Measurements from ENCODE around the gene PPP1R8. TPM values are rescaled to one million over a fixed set of nuclear protein-coding genes. Genes with fewer than 3 reads are reported as not detected.
"Not testable (repeated sequence)": the region's sequence is repeated elsewhere in the genome, so short reads cannot be mapped to it uniquely, and the experiment has no call there.

The PPP1R8 gene
- total RNA-seq, 1 experiment from 2014 or later = 29.6 TPM

DNA sequence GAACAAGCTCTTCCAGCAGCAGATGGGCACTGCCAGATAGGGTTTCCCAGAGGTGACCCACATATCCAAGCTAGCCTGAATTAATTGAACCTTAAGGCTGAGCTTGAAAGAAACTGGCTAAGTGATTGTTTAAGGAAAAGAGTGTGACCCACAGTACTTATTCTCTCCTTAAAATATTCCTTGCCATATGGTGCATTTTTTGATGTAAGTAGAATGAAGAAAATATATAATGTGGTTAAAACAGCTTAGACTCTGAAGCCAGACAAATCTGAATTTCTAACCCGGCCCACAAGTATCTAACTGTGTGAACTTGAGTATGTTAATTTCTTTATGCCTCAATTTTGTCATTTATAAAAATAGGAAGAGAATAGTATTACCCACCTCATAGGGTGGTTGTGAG lies 4.9 kb downstream of the PPP1R8 start:
- intact Hi-C loops (cut with micrococcal nuclease; ENCODE audit: unreplicated experiment) = no loop called here
- TF ChIP-seq, protein P1, sequence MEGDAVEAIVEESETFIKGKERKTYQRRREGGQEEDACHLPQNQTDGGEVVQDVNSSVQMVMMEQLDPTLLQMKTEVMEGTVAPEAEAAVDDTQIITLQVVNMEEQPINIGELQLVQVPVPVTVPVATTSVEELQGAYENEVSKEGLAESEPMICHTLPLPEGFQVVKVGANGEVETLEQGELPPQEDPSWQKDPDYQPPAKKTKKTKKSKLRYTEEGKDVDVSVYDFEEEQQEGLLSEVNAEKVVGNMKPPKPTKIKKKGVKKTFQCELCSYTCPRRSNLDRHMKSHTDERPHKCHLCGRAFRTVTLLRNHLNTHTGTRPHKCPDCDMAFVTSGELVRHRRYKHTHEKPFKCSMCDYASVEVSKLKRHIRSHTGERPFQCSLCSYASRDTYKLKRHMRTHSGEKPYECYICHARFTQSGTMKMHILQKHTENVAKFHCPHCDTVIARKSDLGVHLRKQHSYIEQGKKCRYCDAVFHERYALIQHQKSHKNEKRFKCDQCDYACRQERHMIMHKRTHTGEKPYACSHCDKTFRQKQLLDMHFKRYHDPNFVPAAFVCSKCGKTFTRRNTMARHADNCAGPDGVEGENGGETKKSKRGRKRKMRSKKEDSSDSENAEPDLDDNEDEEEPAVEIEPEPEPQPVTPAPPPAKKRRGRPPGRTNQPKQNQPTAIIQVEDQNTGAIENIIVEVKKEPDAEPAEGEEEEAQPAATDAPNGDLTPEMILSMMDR (IDR thresholded peaks at IDR 0.05; ENCODE audit: unreplicated experiment) = no peak
- no peak for DNase-seq
- no peaks in the 10 kb centered on the region for H3K27me3 Mint-ChIP-seq (ENCODE audit: unreplicated experiment)
- no peak overlapping the region for H3K27ac Mint-ChIP-seq (ENCODE audit: unreplicated experiment)
- BruUV-seq (replicated peaks) = no TSS peak
- no peaks in the 10 kb centered on the region for H3K9me3 Mint-ChIP-seq (ENCODE audit: low read depth, unreplicated experiment)
- no peaks in the 10 kb centered on the region for H3K4me1 Mint-ChIP-seq (ENCODE audit: low read depth, unreplicated experiment)
- no peak overlapping the region for H3K4me3 Mint-ChIP-seq (ENCODE audit: low read depth, unreplicated experiment)
- CTCF ChIA-PET = interaction anchor here (0.6 kb wide), 1 partner anchor 9 kb away, joined by 4 read pairs; no protein-coding TSS in a partner anchor
- peaks cover 25% of the 10 kb centered on the region for H3K36me3 Mint-ChIP-seq (ENCODE audit: insufficient read depth, unreplicated experiment)

DNA sequence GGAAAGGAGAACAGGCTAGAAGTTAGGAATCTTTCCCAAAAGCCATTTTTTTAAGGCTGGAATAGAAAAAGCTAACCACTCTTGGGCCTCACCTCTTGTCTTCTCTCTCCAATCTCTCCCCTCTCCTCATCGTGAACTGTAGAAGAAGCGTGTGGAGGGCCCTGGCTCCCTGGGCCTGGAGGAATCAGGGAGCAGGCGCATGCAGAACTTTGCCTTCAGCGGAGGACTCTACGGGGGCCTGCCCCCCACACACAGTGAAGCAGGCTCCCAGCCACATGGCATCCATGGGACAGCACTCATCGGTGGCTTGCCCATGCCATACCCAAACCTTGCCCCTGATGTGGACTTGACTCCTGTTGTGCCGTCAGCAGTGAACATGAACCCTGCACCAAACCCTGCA lies 19.4 kb downstream of the PPP1R8 start:
- H3K36me3 Mint-ChIP-seq (ENCODE audit: insufficient read depth, unreplicated experiment) = peaks cover 25% of the 10 kb centered on the region
- CTCF ChIA-PET = no interaction called here
- TF ChIP-seq, protein P1 (IDR thresholded peaks at IDR 0.05; ENCODE audit: unreplicated experiment) = no peak

DNA sequence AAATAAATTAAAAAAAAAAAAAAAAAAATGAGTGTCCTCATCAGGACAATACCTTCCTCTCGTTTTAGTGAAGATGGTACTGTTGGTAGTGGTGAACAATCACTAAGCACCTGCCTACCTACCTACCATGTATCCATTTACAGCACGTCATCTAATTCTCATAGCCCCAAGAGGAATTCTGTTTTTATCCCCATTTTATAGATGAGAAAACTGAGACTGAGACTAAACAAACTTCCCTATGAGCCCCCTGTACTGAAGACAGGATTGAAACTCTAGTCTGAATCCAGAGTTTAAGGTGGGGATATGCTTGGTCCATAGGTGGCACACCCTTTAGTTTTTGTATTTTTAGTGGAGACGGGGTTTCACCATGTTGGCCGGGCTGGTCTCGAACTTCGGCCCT lies 24.5 kb downstream of the PPP1R8 start:
- Mint-ChIP-seq H3K27me3 (ENCODE audit: unreplicated experiment) (peaks cover 13% of the 10 kb centered on the region), H3K27ac (ENCODE audit: unreplicated experiment) (no peak overlapping the region), H3K36me3 (ENCODE audit: insufficient read depth, unreplicated experiment) (peaks cover 5% of the 10 kb centered on the region), H3K4me1 (ENCODE audit: low read depth, unreplicated experiment) (no peaks in the 10 kb centered on the region), H3K9me3 (ENCODE audit: low read depth, unreplicated experiment) (no peaks in the 10 kb centered on the region), H3K4me3 (ENCODE audit: low read depth, unreplicated experiment) (no peak overlapping the region)
- TF ChIP-seq, protein P1 (IDR thresholded peaks at IDR 0.05; ENCODE audit: unreplicated experiment) = no peak
- BruUV-seq (replicated peaks) = no TSS peak
- CTCF ChIA-PET = no interaction called here
- intact Hi-C loops (cut with micrococcal nuclease; ENCODE audit: unreplicated experiment) = no loop called here
- DNase-seq = no peak

More for the DNA sequence above, 19.4 kb downstream of the PPP1R8 start:
- H3K9me3 Mint-ChIP-seq (ENCODE audit: low read depth, unreplicated experiment) = no peaks in the 10 kb centered on the region
- DNase-seq = no peak
- no peak overlapping the region for H3K4me3 Mint-ChIP-seq (ENCODE audit: low read depth, unreplicated experiment)
- BruUV-seq (replicated peaks) = no TSS peak
- intact Hi-C loops (cut with micrococcal nuclease; ENCODE audit: unreplicated experiment) = no loop called here
- H3K27me3 Mint-ChIP-seq (ENCODE audit: unreplicated experiment) = no peaks in the 10 kb centered on the region
- H3K27ac Mint-ChIP-seq (ENCODE audit: unreplicated experiment) = no peak overlapping the region
- no peaks in the 10 kb centered on the region for H3K4me1 Mint-ChIP-seq (ENCODE audit: low read depth, unreplicated experiment)

DNA sequence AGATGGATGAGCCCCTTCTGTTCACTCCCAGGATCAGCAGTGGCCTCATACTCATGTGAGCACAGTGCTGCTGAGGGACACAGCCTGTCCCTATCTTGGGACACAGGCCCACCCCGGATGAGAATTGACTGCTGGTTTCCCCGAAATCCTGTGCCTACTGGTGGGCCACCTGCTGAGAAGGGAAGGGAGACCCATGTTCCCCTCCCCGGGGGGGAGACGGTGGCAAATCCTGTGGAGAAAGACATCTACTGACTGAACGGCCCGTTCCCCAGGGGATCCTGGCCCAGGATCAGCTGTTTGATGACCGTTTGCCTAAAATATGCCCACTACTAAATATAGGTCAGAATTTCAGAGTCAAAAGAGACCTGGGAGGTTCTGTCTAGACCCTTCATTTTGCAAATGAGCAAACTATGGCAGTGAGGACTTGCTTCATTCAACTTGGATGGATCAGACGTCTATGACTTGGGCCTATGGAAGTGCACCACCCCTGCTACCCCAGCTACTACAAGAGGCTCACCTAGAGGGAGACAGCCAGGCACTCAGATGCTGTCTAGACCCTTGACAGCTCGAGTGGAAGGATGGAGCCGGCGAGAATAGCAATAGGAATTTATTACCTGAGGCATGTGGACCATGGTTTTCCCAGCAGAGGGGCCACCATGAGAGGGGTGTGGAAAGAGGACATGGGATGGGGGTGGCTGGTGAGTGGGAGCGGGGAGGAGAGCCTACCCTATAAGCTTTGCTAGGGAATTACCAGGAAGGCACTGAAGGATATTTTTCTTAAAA lies 26.2 kb downstream of the PPP1R8 start:
- Mint-ChIP-seq H3K4me3 (ENCODE audit: low read depth, unreplicated experiment) (no peak overlapping the region), H3K36me3 (ENCODE audit: insufficient read depth, unreplicated experiment) (no peaks in the 10 kb centered on the region), H3K27me3 (ENCODE audit: unreplicated experiment) (peaks cover 13% of the 10 kb centered on the region), H3K27ac (ENCODE audit: unreplicated experiment) (no peak overlapping the region), H3K9me3 (ENCODE audit: low read depth, unreplicated experiment) (no peaks in the 10 kb centered on the region), H3K4me1 (ENCODE audit: low read depth, unreplicated experiment) (no peaks in the 10 kb centered on the region)
- TF ChIP-seq, protein P1 (IDR thresholded peaks at IDR 0.05; ENCODE audit: unreplicated experiment) = no peak
- intact Hi-C loops (cut with micrococcal nuclease; ENCODE audit: unreplicated experiment) = no loop called here
- DNase-seq = no peak
- no TSS peak for BruUV-seq (replicated peaks)
- CTCF ChIA-PET = interaction anchor here (0.7 to 1.1 kb wide), 3 partner anchors 26 to 124 kb away, joined by 3 to 6 read pairs (median 4); partner anchors contain the start of genes PPP1R8 and XKR8

DNA sequence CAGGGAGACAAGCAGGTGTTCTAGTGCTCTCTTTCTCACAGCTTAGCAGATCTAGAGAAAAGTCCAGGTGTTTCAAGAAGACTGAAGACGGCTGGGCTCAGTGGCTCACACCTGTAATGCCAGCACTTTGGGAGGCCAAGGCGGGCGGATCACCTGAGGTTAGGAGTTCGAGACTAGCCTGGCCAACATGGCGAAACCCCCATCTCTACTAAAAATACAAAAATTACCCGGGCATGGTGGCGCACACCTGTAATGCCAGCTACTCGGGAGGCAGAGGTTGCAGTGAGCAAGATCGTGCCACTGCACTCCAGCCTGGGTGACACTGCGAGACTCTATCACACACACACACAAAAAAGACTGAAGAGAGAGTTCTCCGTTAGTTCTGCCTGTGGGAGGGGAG lies 27.0 kb downstream of the PPP1R8 start:
- H3K27me3 Mint-ChIP-seq (ENCODE audit: unreplicated experiment) = peaks cover 13% of the 10 kb centered on the region
- BruUV-seq (replicated peaks); DNase-seq; H3K4me1 Mint-ChIP-seq (ENCODE audit: low read depth, unreplicated experiment); H3K27ac Mint-ChIP-seq (ENCODE audit: unreplicated experiment); H3K4me3 Mint-ChIP-seq (ENCODE audit: low read depth, unreplicated experiment); H3K9me3 Mint-ChIP-seq (ENCODE audit: low read depth, unreplicated experiment); H3K36me3 Mint-ChIP-seq (ENCODE audit: insufficient read depth, unreplicated experiment); intact Hi-C loops (cut with micrococcal nuclease; ENCODE audit: unreplicated experiment): not testable (repeated sequence)
- CTCF ChIA-PET = interaction anchor here (0.6 to 1.1 kb wide), 5 partner anchors 27 to 247 kb away, joined by 3 to 4 read pairs (median 4); partner anchors contain the start of gene PPP1R8

Measured in Calu3 (cell line).